ENCODE results near the gene TMEM191C.
A peak's percentile ranks its signal among the peaks of the same experiment; 100 is the strongest.
"Not testable (repeated sequence)": the region's sequence is repeated elsewhere in the genome, so short reads cannot be mapped to it uniquely, and the experiment has no call there.

TMEM191C gene

GRCh38 chr22:21487723-21488122 lies 20.5 kb downstream of the TMEM191C start:
- not testable (repeated sequence) for ATAC-seq

- not testable (repeated sequence) for ATAC-seq
Measured at GRCh38 chr22:21489149-21489680, 22.0 kb downstream of the TMEM191C start.

- ATAC-seq = not testable (repeated sequence)
Measured at GRCh38 chr22:21490556-21490955, 23.4 kb downstream of the TMEM191C start.

- not testable (repeated sequence) for ATAC-seq
Measured at GRCh38 chr22:21492271-21492670, 25.1 kb downstream of the TMEM191C start.

GRCh38 chr22:21493789-21494782 lies 26.9 kb downstream of the TMEM191C start:
- ATAC-seq = peak; percentile 61

GRCh38 chr22:21497984-21498383 lies 30.8 kb downstream of the TMEM191C start:
- peak; percentile 90 for ATAC-seq

- peak; percentile 51 for ATAC-seq
Measured at GRCh38 chr22:21498489-21498888, 31.3 kb downstream of the TMEM191C start.

GRCh38 chr22:21499623-21500506 lies 32.7 kb downstream of the TMEM191C start:
- not testable (repeated sequence) for ATAC-seq

- not testable (repeated sequence) for ATAC-seq
Measured at GRCh38 chr22:21510397-21510796, 43.2 kb downstream of the TMEM191C start.

- not testable (repeated sequence) for ATAC-seq
Measured at GRCh38 chr22:21512022-21512421, 44.8 kb downstream of the TMEM191C start.

- peak; percentile 88 for ATAC-seq
Measured at GRCh38 chr22:21514117-21514516, 46.9 kb downstream of the TMEM191C start.

GRCh38 chr22:21515234-21515633 lies 48.0 kb downstream of the TMEM191C start:
- ATAC-seq = not testable (repeated sequence)

- ATAC-seq = not testable (repeated sequence)
Measured at GRCh38 chr22:21516522-21516921, 49.3 kb downstream of the TMEM191C start.

GRCh38 chr22:21516970-21517764 lies 50.0 kb downstream of the TMEM191C start:
- ATAC-seq = peak; percentile 77

Measured in SK-N-SH treated with all-trans-retinoic acid at 6 μM for 48 hours (cell line).